GM12801 (cell line): Measurements from ENCODE around the gene DSCAML1.

Source experiments
- CTCF ChIP-seq: IDR thresholded peaks from one replicate; pipeline ENCODE4 v1.5.1; 2011; ENCODE audit warnings: control low read depth; ENCODE audit not compliant: insufficient read length; ENCODE audit errors: extremely low read depth

DSCAML1 gene

DNA sequence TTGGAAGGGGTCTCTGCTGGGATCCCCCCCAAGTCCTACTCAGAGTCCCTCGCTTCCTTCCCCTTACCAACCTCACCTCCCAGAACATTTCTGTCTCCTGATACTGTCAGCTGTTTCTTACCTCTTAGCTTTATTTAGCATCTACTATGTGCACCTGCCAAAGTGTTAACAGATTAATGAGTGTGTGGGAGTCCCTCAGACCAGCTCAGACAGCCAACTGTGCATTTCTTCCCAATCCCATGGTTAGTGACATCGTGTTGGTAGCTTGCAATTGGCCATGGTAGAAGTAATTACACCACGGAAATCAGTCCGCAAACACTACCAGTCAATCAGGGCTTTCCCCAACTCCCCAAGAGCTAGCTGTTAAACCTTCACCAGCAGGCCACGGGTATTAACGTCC is 150.6 kb downstream of the DSCAML1 start:
- TF ChIP-seq CTCF: no peak

DNA sequence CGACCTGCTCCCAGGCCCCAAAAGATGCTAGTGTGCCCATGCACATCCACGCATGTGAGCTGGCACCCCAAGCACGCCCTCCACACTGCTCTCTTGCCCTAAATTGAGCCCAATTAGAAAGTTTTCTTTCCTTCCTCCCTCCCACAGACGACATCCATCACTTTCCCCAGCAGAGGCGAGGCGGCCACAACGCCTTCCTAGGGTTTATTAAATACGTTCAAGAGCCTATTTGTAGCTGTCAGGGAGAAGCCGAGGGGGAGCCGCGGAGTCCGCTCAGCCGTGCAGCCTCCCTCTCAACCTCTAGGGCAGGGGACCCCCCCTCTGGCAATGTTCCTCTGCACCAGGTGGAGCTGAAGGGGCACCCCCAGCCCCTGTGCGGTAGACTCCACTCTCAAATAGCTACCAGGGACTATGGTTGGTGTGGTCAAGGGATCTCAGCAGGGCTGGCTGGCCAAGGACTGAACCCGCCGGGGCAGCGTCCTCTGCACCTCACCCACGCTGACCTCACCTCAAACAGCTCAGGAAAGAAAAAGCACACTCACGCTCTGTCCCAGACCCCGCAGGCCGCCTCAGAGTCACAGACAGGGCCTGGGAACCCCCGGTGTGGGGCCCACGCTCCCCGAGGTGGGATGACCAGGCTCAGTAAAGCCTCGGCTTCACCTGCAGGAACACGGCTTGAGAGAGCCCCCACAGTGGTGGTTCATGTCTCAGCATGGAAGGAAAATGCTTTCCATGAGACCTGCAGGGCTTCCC is 152.4 kb downstream of the DSCAML1 start:
- TF ChIP-seq CTCF: no peak

- no peak for TF ChIP-seq CTCF
These were observed 153.3 kb downstream of the DSCAML1 start for GRCh38 chr11:117643606-117644300.

GRCh38 chr11:117642835-117643234 is 154.2 kb downstream of the DSCAML1 start:
- no peak for TF ChIP-seq CTCF

DNA sequence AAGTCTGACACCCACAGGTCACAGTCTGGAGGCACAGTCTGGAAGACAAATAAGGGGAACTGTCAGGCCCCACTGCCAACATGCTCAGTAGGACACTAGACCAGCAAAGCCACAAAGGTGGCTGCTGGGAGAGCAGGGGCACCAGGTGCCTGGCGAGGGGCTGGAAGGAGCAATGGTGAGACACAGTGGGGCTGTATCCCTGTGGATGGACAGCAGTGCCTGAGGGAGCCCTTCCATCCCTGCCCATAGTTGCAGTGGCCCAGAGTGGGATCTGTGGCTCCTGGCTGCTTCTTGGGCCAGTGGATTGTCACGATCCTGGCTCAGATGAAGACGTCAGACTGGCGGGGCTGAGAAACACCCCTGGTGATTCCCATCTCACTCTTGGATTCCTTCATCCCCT is 154.6 kb downstream of the DSCAML1 start:
- TF ChIP-seq CTCF: no peak

DNA sequence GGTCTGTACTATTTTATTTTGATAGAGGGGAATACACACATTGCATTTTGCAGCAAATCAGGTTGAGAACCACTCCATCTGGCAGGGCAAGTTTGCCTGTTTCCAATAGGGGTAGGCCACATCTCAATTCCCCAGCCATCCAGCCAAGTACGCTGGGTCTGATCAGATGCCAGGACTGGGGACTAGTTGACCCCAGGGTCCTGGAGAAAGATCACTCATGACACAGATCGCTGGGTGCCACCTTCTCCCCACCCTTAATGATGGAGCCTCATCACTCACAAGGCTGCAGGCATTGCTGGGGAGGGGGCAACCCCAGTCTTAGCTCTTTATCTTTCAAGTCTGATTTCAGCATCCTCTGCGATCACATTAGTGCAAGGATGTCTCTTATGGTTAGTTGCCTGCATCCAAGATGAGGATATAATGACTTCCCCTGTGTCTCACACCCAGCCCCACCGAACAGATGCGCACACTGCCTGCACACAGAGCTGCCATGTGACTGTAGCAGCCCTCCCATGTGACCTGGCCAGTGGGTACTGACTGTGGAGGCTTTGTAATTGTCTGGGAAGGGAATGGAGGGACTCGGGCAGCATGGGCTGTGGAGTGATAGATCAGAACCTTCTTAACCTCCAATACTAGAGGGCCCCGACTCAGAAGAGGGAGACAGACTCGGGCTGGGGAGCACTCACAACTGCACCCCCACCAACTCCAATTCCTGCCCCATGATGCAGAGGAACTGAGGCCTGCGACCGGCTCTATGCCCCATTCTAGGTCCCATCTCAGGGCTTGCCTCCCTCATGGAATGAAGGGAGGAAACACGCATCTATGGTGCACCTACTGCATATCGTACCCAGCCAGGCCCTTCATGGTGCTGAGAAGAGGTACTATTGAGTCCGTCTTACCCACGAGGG is 155.8 kb downstream of the DSCAML1 start:
- TF ChIP-seq CTCF: no peak

GRCh38 chr11:117640041-117640440 is 157.0 kb downstream of the DSCAML1 start:
- no peak for TF ChIP-seq CTCF
